Testis (tissue), 3 donors: ENCODE results near the gene TMEM63A. TPM values are rescaled to one million over a fixed set of nuclear protein-coding genes. Genes with fewer than 3 reads are reported as not detected.

Experiments
- DNase-seq: peaks from one replicate; pipeline ENCODE4 v3.0.0-alpha.2; 2019
- H3K27ac ChIP-seq, 2 donors: fragments of 200-600 bp; sonication (generic); one replicate each; pipeline ENCODE4 v1.5.1; 2019
- H3K27me3 ChIP-seq: fragments of 200-600 bp; sonication (generic); one replicate; pipeline ENCODE4 v1.5.1; 2019
- H3K36me3 ChIP-seq: fragments of 200-600 bp; sonication (generic); one replicate; pipeline ENCODE4 v1.5.1; 2017; ENCODE audit warnings: low read depth; ENCODE audit errors: missing control alignments
- H3K4me1 ChIP-seq: fragments of 200-600 bp; sonication (generic); one replicate; pipeline ENCODE4 v1.5.1; 2019
- H3K4me3 ChIP-seq, 2 donors: fragments of 200-600 bp; sonication (generic); one replicate each; pipeline ENCODE4 v1.5.1; 2017 to 2019
- H3K9me3 ChIP-seq: fragments of 200-600 bp; sonication (generic); one replicate; pipeline ENCODE4 v1.5.1; 2017
- POLR2A ChIP-seq: fragments of 450-650 bp; IDR thresholded peaks from one replicate; pipeline ENCODE4 v1.6.1; 2017; ENCODE audit warnings: antibody characterized with exemption, mild to moderate bottlenecking, moderate library complexity
- WGBS, 2 donors: methylation state at CpG; one replicate each; pipeline ENCODE4 v1.1.5; 2018; 5-methylcytosine and 5-hydroxymethylcytosine counted together
- intact Hi-C: fragments of 100-400 bp; cut with DNase I; formaldehyde crosslinking; loops from one replicate; pipeline ENCODE4 v1.15.1; 2023; ENCODE audit warnings: low total_unique reads
- polyA plus RNA-seq: library from polyadenylated mRNA; stranded (reverse); fragments of 350-450 nt; fragmentation: Illumina TruSeq; extraction: RNeasy Lipid Tissue Mini Kit (QIAGEN cat#74804); gene quantifications from one replicate; pipeline ENCODE4 v1.2.3, GENCODE V29; 2014; ENCODE audit warnings: low read depth, low replicate concordance; ENCODE audit not compliant: insufficient read depth
- total RNA-seq, 2 donors: library from RNA; depleted of rRNA; stranded (reverse); fragments of >200 nt; gene quantifications; one replicate each; pipeline ENCODE4 v1.2.3, GENCODE V29; 2016
- TF ChIP-seq, protein P1 (sequence below), 3 experiments: fragments of 450-650 bp in 2 of 3; fragments of 200-600 bp in 1 of 3; sonication (generic) in 1 of 3; IDR thresholded peaks; one replicate each; pipeline ENCODE4 v1.5.1; 2016 to 2019; ENCODE audit warnings: antibody characterized with exemption in 3 of 3, mild to moderate bottlenecking in 2 of 3, moderate library complexity in 1 of 3

The TMEM63A gene
- total and polyA plus RNA-seq, 3 donors from 2014 or later = 13.6 to 51.7 (median 46.9) TPM

DNA sequence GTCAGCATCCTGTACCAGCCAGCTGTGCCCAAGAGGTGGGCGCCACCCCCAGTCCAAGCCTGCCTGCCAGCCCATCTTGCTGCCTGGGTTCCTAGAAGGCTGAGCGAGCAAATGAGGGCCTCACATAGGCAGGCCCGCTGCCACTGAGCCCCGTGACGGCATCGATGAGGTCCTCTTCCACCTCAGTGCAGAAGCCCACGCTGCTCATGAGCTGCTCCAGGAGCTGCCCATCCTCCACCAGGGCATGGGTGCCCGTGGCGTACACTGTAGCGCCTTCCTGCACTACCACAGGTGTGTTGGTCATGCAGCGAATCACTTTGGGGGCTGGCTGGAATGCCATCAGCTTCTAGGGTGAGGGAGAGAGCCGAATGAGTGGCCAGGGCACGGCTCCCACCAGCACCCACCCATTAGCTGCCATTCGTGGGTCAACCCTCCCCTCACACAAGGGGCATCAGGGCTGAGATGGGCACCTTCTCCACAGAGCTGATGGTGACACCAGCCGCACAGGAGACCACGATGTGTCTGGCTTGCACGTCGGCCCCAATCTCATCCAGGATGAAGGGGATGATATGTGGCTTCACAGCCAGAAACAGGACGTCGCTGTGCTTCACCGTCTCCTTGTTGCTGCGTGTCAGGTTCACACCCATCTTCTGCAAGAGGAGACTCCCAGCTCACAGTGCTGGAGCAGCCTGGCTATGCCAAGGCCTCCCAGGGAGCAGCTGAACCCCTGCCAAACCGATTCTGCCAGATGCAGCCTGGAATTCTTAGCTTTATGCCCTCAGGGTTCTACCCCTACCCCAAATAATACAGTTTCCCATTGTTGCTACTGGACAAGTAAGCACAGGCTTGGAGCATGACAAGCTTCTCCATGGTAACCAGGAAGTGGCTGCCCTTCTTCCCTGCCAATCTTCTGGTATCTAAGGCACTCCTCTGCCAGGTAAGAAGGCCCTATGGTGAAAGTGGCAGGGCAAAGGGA is 39.8 kb upstream of the TMEM63A start:
- no peak for TF ChIP-seq POLR2A
- TF ChIP-seq, protein P1, sequence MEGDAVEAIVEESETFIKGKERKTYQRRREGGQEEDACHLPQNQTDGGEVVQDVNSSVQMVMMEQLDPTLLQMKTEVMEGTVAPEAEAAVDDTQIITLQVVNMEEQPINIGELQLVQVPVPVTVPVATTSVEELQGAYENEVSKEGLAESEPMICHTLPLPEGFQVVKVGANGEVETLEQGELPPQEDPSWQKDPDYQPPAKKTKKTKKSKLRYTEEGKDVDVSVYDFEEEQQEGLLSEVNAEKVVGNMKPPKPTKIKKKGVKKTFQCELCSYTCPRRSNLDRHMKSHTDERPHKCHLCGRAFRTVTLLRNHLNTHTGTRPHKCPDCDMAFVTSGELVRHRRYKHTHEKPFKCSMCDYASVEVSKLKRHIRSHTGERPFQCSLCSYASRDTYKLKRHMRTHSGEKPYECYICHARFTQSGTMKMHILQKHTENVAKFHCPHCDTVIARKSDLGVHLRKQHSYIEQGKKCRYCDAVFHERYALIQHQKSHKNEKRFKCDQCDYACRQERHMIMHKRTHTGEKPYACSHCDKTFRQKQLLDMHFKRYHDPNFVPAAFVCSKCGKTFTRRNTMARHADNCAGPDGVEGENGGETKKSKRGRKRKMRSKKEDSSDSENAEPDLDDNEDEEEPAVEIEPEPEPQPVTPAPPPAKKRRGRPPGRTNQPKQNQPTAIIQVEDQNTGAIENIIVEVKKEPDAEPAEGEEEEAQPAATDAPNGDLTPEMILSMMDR (IDR thresholded peaks at IDR 0.05) = no peak
- intact Hi-C loops = no loop called here
- Histone ChIP-seq H3K27ac (no peak overlapping the region), H3K4me1 (peaks cover 8% of the 10 kb centered on the region), H3K4me3 (no peak overlapping the region), H3K27me3 (no peaks in the 10 kb centered on the region), H3K36me3 (no peaks in the 10 kb centered on the region), H3K9me3 (no peaks in the 10 kb centered on the region)
- DNase-seq = no peak
- WGBS, 2 donors = 83 to 93% methylated on average over 13 to 23 of the region's 23 CpGs

DNA sequence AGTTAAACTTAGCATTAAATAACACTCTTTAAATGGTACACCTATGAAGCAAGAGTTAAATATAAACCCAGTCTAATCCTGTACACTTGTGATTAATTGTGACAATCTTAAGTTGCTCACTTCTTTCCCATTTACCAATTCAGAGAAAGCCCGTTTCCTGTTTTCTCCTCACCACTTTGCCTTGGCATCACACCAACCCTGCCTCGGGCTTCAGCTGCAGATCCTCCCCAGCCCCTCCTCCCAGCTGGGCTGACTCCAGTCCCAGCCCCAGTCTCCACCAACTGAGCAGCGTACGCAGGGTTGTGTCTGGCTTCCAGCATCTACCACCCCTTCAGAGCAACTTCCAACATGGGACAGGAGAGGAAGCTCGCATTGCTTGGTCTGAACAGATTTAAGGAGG is 37.7 kb upstream of the TMEM63A start:
- H3K27ac ChIP-seq = no peak overlapping the region

DNA sequence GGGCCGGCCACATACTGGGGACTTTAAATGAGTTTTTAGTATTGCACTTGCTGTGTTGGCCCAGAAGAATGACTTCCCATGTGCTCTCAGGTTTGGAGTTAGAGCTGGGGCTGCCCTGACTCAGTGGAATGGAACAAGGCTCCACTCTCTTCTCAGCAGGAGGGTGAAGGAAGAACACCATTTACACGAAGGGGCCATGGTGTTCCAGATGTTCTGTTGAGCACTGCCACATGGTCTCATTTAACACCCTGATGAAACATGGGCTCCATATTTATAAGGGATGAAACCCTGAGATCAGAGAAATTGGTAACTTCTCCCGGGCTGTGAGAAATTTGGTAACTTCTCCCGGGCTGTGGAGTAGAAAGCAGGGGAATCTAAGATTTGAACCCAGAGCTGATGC is 36.1 kb upstream of the TMEM63A start:
- no peak overlapping the region for H3K4me3 ChIP-seq
- TF ChIP-seq, protein P1 (IDR thresholded peaks at IDR 0.05) = no peak
- TF ChIP-seq POLR2A = no peak
- WGBS, 2 donors = 91 to 97% methylated on average over 4 of the region's 4 CpGs
- H3K4me1 ChIP-seq = peaks cover 4% of the 10 kb centered on the region
- no peaks in the 10 kb centered on the region for H3K36me3 ChIP-seq
- no peak overlapping the region for H3K27ac ChIP-seq
- no peak for DNase-seq
- no peaks in the 10 kb centered on the region for H3K9me3 ChIP-seq
- no peaks in the 10 kb centered on the region for H3K27me3 ChIP-seq
- intact Hi-C loops = no loop called here

More for the DNA sequence above, 37.7 kb upstream of the TMEM63A start:
- H3K36me3 ChIP-seq = no peaks in the 10 kb centered on the region
- no peaks in the 10 kb centered on the region for H3K9me3 ChIP-seq
- intact Hi-C loops = no loop called here
- no peak for TF ChIP-seq POLR2A
- TF ChIP-seq, protein P1 (IDR thresholded peaks at IDR 0.05) = no peak
- no peaks in the 10 kb centered on the region for H3K27me3 ChIP-seq
- WGBS, 2 donors = 50 to 66% methylated on average over 5 of the region's 5 CpGs
- no peak overlapping the region for H3K4me3 ChIP-seq
- peak; percentile 46 for DNase-seq
- peaks cover 8% of the 10 kb centered on the region for H3K4me1 ChIP-seq

DNA sequence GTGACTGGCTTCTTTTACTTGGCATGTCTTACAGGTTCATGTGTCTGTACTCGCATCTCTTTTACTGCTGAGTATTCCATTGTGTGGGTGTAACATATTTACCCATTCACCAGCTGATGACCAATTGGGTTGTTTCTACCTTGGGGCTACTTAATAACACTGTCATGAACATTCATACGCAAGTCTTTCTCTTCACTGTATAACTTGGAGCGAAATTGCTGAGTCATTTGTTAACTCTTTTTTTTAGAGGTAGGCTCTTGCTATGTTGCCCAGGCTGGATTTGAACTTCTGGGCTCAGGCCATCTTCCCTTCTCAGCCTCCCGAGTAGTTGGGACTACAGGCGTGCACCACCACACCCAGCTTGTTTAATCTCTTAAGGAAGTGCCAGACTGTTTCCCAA is 35.4 kb upstream of the TMEM63A start:
- Histone ChIP-seq H3K4me3 (no peak overlapping the region), H3K27ac (no peak overlapping the region), H3K27me3 (no peaks in the 10 kb centered on the region), H3K9me3 (no peaks in the 10 kb centered on the region), H3K4me1 (no peaks in the 10 kb centered on the region), H3K36me3 (no peaks in the 10 kb centered on the region)
- intact Hi-C loops = no loop called here
- no peak for TF ChIP-seq POLR2A
- 92 to 93% methylated on average over 5 of the region's 5 CpGs for WGBS, 2 donors
- no peak for DNase-seq

DNA sequence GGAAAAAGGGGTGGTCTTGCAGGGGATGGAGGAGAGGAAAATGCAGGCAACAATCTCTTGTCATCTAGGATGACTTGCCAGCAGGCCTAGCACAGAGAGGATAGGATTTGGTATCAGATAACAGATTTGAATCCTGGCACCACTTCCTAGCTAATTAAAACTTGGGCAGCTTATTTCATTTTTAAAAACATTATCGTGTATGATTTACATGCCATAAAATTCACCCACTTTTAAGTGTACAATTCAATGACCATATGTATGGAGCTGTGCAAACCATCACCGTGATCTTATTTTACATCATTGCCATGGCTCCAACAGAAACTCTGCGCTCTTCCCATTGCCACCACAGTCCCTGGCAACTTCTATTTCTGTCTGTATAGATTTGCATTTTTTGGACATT is 34.9 kb upstream of the TMEM63A start:
- intact Hi-C loops = no loop called here
- TF ChIP-seq, protein P1 (IDR thresholded peaks at IDR 0.05) = no peak
- no peak for TF ChIP-seq POLR2A
- WGBS, 2 donors = 89 to 96% methylated on average over 3 of the region's 3 CpGs
- no peak overlapping the region for H3K4me3 ChIP-seq
- no peaks in the 10 kb centered on the region for H3K4me1 ChIP-seq
- no peak for DNase-seq
- no peaks in the 10 kb centered on the region for H3K36me3 ChIP-seq
- H3K27me3 ChIP-seq = no peaks in the 10 kb centered on the region
- H3K9me3 ChIP-seq = no peaks in the 10 kb centered on the region
- H3K27ac ChIP-seq = no peak overlapping the region
